Stromal cell of bone marrow (primary cell): Measurements from ENCODE around the gene GNG7.
"Not testable (repeated sequence)": the region's sequence is repeated elsewhere in the genome, so short reads cannot be mapped to it uniquely, and the experiment has no call there.

ENCODE experiments used
- DNase-seq: peaks from one replicate; pipeline ENCODE4 v3.0.0-alpha.2; 2012; ENCODE audit warnings: low read depth

Gene GNG7

GRCh38 chr19:2600914-2601870 is 101.3 kb downstream of the GNG7 start:
- no peak for DNase-seq

GRCh38 chr19:2594319-2594718 is 108.2 kb downstream of the GNG7 start:
- no peak for DNase-seq

- DNase-seq, result no peak
Observed at GRCh38 chr19:2592824-2593223, 109.7 kb downstream of the GNG7 start.

- DNase-seq, result no peak
Observed at GRCh38 chr19:2591537-2592291, 110.8 kb downstream of the GNG7 start.

- DNase-seq, result no peak
Observed at GRCh38 chr19:2590630-2591399, 111.7 kb downstream of the GNG7 start.

GRCh38 chr19:2589441-2589840 is 113.1 kb downstream of the GNG7 start:
- no peak for DNase-seq

GRCh38 chr19:2588081-2588777 is 114.3 kb downstream of the GNG7 start:
- no peak for DNase-seq

- DNase-seq, result no peak
Observed at GRCh38 chr19:2587001-2587719, 115.3 kb downstream of the GNG7 start.

GRCh38 chr19:2586196-2586595 is 116.3 kb downstream of the GNG7 start:
- DNase-seq, result no peak

- no peak for DNase-seq
Observed at GRCh38 chr19:2584002-2584401, 118.5 kb downstream of the GNG7 start.

GRCh38 chr19:2582984-2583956 is 119.2 kb downstream of the GNG7 start:
- no peak for DNase-seq

- not testable (repeated sequence) for DNase-seq
Observed at GRCh38 chr19:2580396-2580795, 122.1 kb downstream of the GNG7 start.

- DNase-seq, result no peak
Observed at GRCh38 chr19:2579678-2580280, 122.7 kb downstream of the GNG7 start.

- peak; percentile 82 for DNase-seq
Observed at GRCh38 chr19:2578901-2579677, 123.4 kb downstream of the GNG7 start.

GRCh38 chr19:2578391-2578890 is 124.1 kb downstream of the GNG7 start:
- no peak for DNase-seq

- no peak for DNase-seq
Observed at GRCh38 chr19:2577722-2578335, 124.7 kb downstream of the GNG7 start.

GRCh38 chr19:2575734-2576481 is 126.6 kb downstream of the GNG7 start:
- DNase-seq, result peak; percentile 86
